Left cardiac atrium (tissue), 4 donors: ENCODE measurements around the gene RFX3. TPM values are rescaled to one million over a fixed set of nuclear protein-coding genes. Genes with fewer than 3 reads are reported as not detected.

Source experiments
- ATAC-seq, 2 donors: fragments of 200-7000 bp; cut with Tn5 transposase; one replicate each; pipeline ENCODE4 v1.9.1; 2020; ENCODE audit warnings: mild to moderate bottlenecking in 2 of 2, moderate library complexity in 2 of 2
- DNase-seq: peaks from one replicate; pipeline ENCODE4 v3.0.0-alpha.2; 2020
- intact Hi-C, 2 donors: fragments of 100-400 bp; cut with DNase I; formaldehyde crosslinking; loops; one replicate each; pipeline versions ENCODE4 v1.14.1 to v1.15.1; 2022 to 2023
- total RNA-seq, 2 donors: library from RNA; stranded (reverse); fragmentation: NEBNext Ultra II Directional; extraction: Animal tissue kit (Norgen Biotek cat#: 25700); gene quantifications; one replicate each; pipeline ENCODE4 v1.2.1, GENCODE V29; 2021
- donor health status: DM: no; HTN: yes; CAD: no.
- donor health status: DM: no; HTN: yes; CAD: no; lungs with severe emphysema.
- donor health status: DM: yes; HTN: yes; CAD: no.
- donor health status: Dilated cardiomyopathy.

The RFX3 gene
- total RNA-seq, 2 donors from 2014 or later = 4.2 to 4.6 TPM

DNA sequence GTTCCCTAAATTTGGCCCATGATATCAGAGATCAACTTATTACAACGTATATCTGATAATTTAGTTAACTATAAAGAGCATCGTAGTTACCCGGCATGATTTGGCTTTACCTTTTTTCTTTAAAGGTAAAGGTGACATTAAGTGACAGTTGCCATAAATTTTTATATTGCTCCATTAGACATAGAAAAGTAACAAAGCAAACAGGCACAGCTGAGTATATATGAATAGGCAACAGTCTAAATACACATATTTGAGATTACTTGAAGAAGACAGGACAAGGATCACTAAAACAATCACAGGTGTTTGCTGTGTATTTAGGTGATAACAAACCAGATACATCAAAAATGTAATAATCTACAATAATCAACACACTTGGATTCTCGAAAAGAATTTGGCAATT is 34.8 kb downstream of the RFX3 start:
- no peak for DNase-seq
- intact Hi-C loops = no loop called here
- ATAC-seq = no peak

DNA sequence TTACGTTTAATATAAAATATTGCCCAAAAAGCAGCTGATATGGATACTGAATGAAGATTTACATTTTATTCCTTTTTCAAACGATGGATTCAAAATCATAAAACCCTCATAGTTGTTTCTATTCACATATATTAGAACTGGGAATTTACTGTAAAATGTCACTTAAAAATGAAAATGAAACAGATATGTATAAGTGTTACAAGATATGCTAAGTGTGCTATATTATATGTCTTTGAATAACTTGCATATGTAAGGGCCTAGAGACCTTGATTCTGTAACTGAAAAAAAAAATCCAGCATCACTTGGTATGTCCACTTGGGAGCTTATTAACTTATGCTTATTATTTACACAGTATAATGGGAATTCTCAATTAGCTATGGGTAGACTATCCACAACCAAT is 43.2 kb downstream of the RFX3 start:
- ATAC-seq (no peak), DNase-seq (no peak)
- intact Hi-C loops = no loop called here

DNA sequence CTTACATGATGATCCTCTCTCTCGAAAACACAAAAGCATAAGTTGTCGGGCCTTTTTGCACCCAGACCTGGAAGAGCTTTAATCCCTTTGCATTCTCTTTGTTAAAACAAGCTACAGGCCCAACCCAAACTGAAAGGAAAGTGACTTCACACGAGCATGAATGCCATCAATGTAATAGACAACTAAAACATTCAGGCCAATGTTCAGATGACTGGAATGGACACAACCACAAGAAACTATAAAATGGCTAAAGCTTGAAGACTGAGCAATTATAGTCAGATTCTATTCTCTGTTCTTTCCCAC is 45.5 kb downstream of the RFX3 start:
- intact Hi-C loops = no loop called here
- no peak for DNase-seq

DNA sequence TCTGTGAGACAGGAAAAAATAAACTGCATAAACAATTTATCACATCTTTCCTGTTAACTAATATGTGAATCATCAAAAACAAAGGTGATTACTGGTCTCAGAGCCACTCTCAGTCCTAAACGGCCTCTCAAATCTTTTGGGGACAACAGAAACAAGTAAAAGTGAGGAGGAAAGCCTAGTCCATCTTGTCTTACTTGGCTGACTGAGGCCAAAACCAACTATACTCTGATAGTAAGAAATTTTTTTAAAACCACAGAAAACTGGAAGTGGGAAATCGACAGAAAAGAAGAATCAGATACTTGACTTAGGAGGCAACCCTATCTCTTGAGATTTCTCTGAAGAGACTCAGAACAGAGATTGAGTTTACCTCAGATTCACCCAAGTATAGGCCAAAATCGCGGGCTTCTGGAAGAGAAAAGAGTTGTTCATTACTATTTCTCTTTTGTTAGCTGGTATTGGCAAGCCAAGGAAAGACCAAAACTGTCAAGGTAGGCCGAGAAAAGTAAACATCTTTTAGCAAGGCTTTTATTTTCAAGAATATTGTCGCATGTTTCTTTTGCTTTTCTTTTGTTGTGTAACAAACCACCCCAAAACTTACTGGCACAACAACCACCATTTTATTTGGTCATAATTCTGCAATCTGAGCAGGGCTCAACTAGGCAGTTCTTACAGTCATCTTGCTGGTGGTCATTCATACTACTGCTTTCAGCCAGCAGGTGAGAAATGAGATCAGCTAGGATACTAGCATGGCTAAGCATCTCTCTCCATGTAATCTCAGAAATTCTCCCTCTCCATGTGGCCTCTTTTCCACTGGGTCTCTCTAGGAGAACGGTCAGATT is 46.1 kb downstream of the RFX3 start:
- DNase-seq (no peak), ATAC-seq (no peak)
- intact Hi-C loops = no loop called here

More for the DNA sequence above, 45.5 kb downstream of the RFX3 start:
- ATAC-seq = no peak

DNA sequence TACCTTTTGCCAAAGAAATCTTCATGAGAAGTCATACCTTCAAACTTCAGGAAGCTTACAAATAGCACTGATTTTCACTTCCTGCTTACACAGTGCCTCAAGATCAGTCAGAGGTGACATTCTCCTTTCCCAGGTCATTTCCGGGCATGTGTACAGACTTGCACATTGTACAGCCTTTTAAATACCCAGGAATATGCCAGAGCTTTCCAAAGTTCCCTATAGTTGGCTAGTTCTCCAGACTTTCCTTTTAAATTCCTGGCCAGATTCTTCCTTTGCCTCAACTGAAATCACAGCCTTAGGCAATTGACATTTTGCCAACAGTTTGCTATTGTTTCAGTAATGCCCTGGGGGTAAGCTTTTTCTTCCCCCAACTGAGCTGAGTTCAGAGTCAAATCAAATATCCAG is 47.2 kb downstream of the RFX3 start:
- ATAC-seq (peak in 1 of 2 donors; percentile 38), DNase-seq (no peak)
- intact Hi-C loops = no loop called here

DNA sequence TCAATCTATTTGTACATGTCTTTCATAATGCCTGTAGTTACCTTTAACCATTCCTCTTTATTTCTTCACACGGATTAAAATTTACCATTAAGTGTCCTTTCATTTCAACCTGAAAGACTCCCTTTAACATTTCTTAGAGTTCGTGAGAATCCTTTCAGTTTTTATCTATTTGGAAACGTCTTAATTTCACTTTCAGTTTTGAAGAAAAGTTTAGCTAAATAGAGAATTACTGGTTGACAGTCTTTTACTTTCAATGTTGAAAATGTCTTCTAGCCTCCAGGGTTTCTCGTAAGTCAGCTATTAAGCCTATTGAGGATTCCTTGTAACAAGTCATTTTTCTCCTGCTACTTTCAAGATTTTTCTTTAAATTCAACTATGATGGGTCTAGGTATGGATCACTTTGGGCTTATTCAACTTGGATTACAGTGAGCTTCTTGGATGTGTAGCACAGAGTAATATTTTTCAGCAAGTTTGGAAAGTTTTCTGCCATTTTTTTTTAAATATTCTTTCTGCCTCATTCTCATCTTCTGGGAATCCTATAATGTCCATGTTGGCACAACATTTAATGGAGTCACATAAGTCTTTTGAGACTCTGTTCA is 48.5 kb downstream of the RFX3 start:
- no peak for DNase-seq
- ATAC-seq = no peak
- intact Hi-C loops = no loop called here

DNA sequence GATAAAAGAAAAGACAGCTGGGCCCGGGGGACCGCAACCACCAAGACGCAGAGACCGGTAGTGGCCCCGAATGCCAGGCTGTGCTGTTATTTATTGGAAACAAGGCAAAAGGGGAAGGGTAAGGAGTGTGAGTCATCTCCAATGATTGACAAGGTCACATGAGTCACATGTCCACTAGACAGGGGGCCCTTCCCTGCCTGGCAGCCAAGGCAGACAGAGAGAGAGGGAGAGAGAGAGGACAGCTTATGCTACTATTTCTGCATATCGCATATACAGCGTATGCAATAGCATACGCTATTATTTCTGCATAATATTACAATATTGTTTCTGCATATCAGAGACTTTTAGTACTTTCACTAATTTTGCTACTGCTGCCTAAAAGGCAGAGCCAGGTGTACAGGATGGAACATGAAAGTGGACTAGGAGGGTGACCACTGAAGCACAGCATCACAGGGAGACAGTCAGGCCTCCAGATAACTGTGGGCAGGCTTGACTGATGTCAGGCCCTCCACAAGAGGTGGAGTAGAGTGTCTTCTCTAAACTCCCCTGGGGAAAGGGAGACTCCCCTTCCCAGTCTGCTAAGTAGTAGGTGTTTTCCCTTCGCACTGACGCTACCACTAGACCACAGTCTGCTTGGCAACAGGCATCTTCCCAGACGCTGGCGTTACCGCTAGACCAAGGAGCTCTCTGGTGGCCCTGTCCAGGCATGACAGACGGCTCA is 50.3 kb downstream of the RFX3 start:
- DNase-seq = no peak
- intact Hi-C loops = no loop called here
- no peak for ATAC-seq

DNA sequence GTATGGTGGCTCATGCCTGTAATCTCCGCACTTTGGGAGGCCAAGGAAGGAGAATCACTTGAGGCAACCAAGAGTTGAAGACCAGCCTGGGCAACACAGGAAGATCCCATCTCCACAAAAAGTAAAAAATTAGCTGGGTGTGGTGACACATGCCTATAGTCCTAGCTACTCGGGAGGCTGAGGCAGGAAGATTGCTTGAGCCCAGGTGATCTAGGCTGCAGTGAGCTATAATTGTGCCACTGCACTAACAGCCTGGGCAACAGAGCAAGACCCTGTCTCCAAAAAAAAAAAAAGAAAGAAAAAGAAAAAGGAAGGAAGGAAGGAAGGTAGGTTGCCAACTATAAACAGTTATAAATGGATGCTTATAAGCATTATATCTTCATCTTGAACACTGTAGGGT is 51.0 kb downstream of the RFX3 start:
- DNase-seq = no peak
- intact Hi-C loops = no loop called here
- no peak for ATAC-seq

DNA sequence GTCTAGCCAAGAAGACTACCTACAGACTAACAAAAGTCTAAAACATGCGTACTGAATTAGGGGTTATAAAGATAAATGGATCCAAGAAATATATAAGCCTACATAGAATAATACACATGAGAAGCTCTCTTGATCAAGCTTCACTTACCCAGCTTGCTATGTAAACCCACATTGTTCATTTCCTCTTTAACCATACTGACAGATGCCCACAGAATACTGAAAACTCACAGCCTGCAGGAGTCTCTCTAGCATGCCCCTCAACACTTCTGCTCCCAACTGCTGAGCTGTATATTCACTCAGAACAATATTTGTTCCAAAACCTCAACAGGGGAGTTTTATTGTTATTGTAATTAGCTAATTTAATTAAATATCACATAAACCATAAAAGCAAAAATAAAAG is 52.4 kb downstream of the RFX3 start:
- intact Hi-C loops = no loop called here
- ATAC-seq = no peak
- DNase-seq = no peak

DNA sequence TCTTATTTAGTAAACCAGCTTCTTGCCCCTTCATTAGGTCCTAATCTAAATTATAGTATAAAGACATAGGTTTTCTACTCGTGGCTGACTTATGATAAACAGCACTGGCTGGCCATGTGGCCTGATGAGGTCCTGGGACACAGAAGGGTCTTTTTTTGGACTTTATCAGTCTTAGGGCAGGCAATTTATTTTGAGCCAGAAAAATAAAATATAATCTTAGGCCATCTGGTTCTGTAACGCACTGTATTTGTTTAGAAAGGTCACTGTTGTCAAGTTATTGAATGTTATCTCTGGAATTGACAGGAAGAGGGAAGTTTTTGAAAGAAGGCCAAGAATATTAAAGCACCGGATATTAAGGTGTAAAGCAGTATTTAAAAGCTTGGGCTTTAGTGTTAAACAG is 53.9 kb downstream of the RFX3 start:
- no peak for DNase-seq
- intact Hi-C loops = no loop called here
- ATAC-seq = no peak

DNA sequence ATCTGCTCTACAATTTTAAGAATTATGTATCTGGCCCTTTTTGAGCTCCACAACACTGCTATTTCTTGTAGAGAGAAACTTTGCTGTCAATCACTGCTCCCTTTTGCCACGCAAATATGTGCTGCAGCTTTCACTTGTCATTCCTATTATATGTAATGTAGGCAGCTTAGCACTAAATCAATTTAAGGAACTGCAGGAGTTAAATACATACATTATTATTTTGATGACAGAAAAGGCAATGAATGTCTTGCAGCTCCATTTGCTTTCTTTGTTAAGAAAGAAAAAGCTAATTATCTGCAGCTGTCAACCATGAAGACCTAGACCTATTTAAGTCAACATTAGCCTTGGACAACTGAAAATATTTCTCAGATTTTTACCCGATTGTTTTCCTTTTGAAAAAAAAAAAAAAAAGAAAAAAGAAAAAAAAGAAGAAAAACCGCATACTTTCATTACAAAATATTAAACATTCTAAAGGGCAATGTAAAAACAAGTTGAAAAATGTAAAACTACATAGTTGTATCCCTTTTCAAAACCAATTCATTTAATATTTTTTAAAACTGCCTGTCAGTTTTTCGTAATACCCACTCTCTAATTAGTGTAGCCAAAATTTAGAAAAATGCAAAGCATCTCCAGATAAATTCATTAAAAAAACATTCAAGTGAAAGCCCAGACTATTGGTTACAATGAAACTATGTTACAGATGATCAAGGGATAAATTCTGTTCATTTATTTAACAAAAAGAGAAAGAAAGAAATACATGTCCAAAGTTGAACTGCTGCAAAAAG is 57.2 kb downstream of the RFX3 start:
- no peak for ATAC-seq
- no peak for DNase-seq
- intact Hi-C loops = loop anchor here in 1 of 2 donors (5.0 kb wide), 1 partner anchor 179 kb away; no protein-coding TSS in a partner anchor

DNA sequence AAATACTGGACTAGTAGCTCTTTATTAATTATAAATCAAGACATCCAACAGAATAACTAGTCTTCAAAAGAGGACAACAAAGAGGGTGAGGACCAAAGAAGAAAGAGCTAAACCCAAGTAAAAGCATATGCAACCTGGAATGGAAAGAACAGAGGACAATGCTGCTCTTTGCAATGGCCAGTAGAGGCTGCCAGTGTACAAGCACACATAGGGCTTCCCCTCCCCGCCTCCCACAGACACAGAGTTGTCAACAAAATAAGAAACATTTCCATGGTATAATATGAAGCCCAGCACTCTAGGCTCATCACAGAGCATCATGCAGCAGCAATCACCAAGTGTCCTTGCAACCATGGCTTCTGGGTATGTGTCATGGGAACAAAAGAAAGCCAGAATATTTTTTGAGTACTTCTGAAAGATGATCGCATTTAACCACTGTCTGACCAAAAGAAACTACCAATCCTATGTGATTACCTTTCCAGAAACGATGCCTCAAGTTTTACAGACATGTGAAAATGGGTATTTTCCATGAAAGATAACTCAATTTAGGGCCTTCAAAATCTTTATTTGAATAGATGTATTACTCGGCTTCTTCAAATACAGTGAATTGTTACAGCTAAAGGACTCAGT is 58.1 kb downstream of the RFX3 start:
- peak; percentile 92 to 95 for ATAC-seq
- intact Hi-C loops = loop anchor here in 1 of 2 donors (5.0 kb wide), 1 partner anchor 180 kb away; no protein-coding TSS in a partner anchor
- DNase-seq = peak; percentile 60

DNA sequence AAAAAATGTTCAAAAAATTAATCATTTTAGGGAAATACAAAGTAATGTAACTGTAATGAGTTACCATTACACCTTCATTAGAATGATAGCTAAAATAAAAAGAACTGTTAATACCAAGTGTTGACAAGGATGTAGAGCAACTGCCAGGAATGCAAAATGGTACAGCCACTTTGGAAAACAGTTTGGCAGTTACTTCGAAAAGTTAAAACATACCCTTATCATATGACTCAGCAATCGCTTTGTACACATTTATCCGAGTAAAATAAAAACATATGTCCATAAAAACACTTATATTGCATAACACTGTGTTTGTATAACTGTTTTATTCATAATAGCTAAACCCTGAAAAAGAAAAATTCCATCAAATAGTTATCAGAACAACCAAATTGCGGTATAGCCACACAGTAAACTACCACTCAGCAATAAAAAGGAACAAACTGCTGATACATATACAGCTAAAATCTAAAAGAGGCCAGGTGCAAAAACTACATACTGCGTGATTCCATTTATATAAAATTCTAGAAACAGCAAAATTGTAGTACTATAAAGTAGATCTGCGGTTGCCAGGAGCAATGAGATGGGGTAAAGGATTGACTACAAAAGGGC is 61.7 kb downstream of the RFX3 start:
- ATAC-seq = no peak
- intact Hi-C loops = no loop called here
- DNase-seq = no peak

DNA sequence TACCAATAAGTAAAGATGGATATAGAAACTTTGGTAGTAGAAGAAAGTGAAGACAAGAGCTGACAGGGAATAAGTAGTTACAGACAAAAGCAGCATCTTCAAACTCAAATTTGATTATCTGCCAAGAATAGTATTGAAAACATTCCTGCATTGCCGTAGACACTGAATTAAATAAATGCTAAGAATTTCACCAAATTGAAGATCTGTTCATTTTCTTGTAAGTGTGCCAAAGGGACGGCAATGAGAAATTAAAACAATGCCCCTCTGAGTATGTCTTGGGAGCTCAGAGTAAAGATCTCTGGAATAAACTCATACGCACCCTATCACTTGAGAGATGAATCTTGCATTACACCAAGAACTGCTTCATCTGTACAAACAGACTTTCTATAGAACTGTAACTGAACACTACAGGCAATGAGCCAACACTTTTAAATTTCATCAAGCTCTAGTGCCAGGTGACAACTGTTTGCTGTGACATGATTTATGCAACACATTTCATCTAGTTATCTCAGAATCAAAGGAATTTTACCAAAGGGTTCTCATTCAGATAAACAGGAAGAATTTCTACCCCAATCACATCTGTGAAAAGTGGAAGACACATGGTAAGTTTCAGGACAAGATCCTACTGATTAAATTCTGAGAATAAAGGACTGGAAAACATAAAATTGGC is 66.9 kb downstream of the RFX3 start:
- intact Hi-C loops = no loop called here
- ATAC-seq = no peak
- no peak for DNase-seq

DNA sequence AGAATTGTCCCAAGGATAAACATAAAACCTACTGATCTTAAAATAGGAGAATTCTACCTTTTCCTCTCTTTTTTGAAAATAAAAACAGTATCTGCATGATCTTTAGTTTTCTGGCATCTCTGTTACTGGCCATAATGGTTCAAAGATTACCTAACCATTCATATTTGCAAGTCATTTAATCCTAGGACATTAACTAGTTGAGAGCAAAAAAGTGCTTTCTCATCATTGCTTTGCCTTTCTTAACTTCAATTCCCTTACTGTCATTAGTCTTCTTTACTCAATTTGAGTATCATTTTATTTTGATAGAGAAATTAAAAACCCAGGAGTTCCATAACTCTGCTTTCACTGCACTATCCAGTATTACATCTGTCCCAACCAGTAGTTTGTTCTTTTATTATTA is 68.6 kb downstream of the RFX3 start:
- DNase-seq (no peak), ATAC-seq (no peak)
- intact Hi-C loops = no loop called here

DNA sequence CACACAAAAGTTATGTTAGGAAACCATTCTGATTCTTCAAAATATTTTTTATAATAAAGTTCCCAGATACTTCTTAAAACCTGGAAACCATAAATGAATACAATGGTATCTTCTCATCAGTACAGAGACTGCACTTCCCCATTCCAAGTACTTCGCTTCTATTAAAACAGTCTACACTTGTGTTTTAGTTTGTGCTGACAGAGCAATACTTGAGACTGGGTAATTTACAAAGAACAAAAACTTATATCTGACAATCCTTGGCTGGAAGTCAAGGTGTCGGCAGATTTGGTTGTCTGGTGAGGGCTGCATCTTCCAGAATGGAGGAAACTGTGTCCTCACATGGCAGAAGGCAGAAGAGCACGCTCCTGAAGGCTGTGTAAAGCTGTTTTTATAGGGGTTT is 70.1 kb downstream of the RFX3 start:
- ATAC-seq (peak; percentile 19 to 24), DNase-seq (no peak)
- intact Hi-C loops = no loop called here

DNA sequence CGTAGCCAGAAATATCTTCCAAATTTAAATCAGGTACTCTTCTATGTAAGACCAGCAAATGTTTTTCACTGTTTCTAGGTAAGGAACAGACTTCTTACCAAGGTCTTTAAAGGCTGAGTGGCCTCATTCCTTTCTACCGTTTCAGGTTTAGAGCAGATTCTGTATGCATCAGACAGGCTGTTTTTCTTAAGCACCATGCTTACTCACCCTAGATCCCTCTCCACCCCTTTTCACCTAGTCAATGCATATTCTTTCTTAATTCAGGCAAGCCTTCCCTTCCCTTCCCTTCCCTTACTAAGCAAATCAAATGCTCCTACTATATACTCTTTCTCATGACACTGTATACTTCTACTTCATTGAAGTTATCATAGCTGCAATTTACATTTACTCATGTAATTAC is 70.7 kb downstream of the RFX3 start:
- ATAC-seq (no peak), DNase-seq (no peak)
- intact Hi-C loops = no loop called here

DNA sequence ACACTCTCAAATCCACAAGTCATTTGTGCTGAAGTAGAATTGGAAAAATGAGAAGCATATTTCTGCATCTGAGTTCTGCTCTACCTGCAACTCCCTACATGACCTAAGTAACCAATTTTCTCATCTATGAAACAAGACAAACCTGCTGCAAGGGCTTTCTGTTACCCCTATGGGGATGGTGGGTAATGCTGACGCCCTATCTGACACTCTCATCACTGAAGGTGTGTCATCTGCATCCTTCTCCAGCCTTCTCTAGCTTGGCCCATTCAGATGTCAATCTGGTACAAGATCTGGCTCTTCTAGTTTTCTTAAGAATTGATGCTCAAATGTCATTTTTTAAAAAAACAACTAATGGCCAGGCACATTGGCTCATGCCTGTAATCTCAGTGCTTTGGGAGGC is 73.8 kb downstream of the RFX3 start:
- ATAC-seq (no peak), DNase-seq (no peak)
- intact Hi-C loops = no loop called here
